K562 (cell line): Measurements from ENCODE around the gene FDX1. TPM values are rescaled to one million over a fixed set of nuclear protein-coding genes. Genes with fewer than 3 reads are reported as not detected.
"Not testable (repeated sequence)": the region's sequence is repeated elsewhere in the genome, so short reads cannot be mapped to it uniquely, and the experiment has no call there.

ENCODE experiments used
- ATAC-seq: fragments of 200-7000 bp; cut with Tn5 transposase; 3 replicates; pipeline ENCODE4 v1.9.1; 2020; ENCODE audit warnings: moderate library complexity
- BruUV-seq: library from RNA; stranded (reverse); fragments of 400-500 nt; replicated peaks from 2 replicates; lab custom pipeline; 2021; lab: Mats Ljungman, UMichigan
- CTCF ChIA-PET: fragments of 300-600 bp; formaldehyde crosslinking; extraction: SDS; loops from one replicate; lab custom pipeline; 2021; ENCODE audit warnings: low intra/inter-chr PET ratio; lab: Yijun Ruan, JAX
- POLR2A ChIA-PET: fragments of 300-600, 350-650 bp; sonication (Branson Sonifier 250); formaldehyde crosslinking; extraction: SDS; loops from one replicate; lab custom pipeline; 2021; ENCODE audit warnings: antibody characterized with exemption, inconsistent platforms; lab: Yijun Ruan, JAX
- DNase-seq, 4 experiments: peaks; one replicate each; pipeline versions ENCODE4 v3.0.0 to v3.0.0-alpha.2; 2011 to 2018; ENCODE audit warnings: low spot score in 3 of 4, mixed read lengths in 3 of 4; ENCODE audit errors: extremely low read depth in 1 of 4
- FAIRE-seq: peaks from 2 replicates; lab custom pipeline; 2011; peaks lifted over from hg19 to GRCh38; lab: Jason Lieb, UNC
- H2AFZ ChIP-seq: 2 replicates; pipeline ENCODE4 v1.6.0; 2011; ENCODE audit warnings: low read depth, low read length, control low read depth, inconsistent platforms
- H3K27ac ChIP-seq: fragments of 200-600 bp; 3 replicates; pipeline ENCODE4 v1.8.0; 2011; ENCODE audit warnings: low read depth, mild to moderate bottlenecking, control low read depth, inconsistent platforms, low read length, moderate library complexity, mixed read lengths; ENCODE audit errors: extremely low read depth
- H3K27me3 ChIP-seq, 2 experiments: fragments of 300-600 bp in 1 of 2; 2 replicates in 1 of 2; 3 replicates in 1 of 2; pipeline versions ENCODE4 v1.6.0 to v1.8.0; 2011; ENCODE audit warnings: inconsistent platforms in 2 of 2, low read length in 2 of 2, mild to moderate bottlenecking in 1 of 2, mixed read lengths in 1 of 2, moderate library complexity in 1 of 2; ENCODE audit not compliant: control insufficient read depth in 2 of 2, insufficient read depth in 2 of 2
- H3K36me3 ChIP-seq: fragments of 300-600 bp; 3 replicates; pipeline ENCODE4 v1.8.0; 2011; ENCODE audit warnings: mild to moderate bottlenecking, low read length, inconsistent platforms; ENCODE audit not compliant: control insufficient read depth, insufficient read depth
- H3K4me1 ChIP-seq, 2 experiments: fragments of 200-600 bp in 1 of 2; replicated peaks in 1 of 2; 2 replicates in 1 of 2; 3 replicates in 1 of 2; pipeline versions ENCODE4 v1.5.1 to v1.8.0; 2011; ENCODE audit warnings: inconsistent platforms in 2 of 2, low read length in 2 of 2, mild to moderate bottlenecking in 1 of 2, mixed read lengths in 1 of 2, moderate library complexity in 1 of 2; ENCODE audit not compliant: control insufficient read depth in 2 of 2, insufficient read depth in 2 of 2
- H3K4me2 ChIP-seq: 2 replicates; pipeline ENCODE4 v1.6.1; 2011; ENCODE audit warnings: low read length, control low read depth, inconsistent platforms, mixed read lengths; ENCODE audit not compliant: insufficient read depth
- H3K4me3 ChIP-seq: fragments of 200-600 bp; sonication (generic), shearing (Covaris generic); 2 replicates; pipeline ENCODE4 v1.5.1; 2016; ENCODE audit warnings: control low read depth, inconsistent platforms
- H3K79me2 ChIP-seq: fragments of 200-600 bp; 3 replicates; pipeline ENCODE4 v1.8.0; 2011; ENCODE audit warnings: low read length, inconsistent platforms; ENCODE audit not compliant: control insufficient read depth, insufficient read depth
- H3K9ac ChIP-seq, 2 experiments: 2 replicates each; pipeline versions ENCODE4 v1.6.0 to v1.6.1; 2011; ENCODE audit warnings: low read depth in 2 of 2, low read length in 2 of 2, control low read depth in 1 of 2, inconsistent platforms in 1 of 2, mild to moderate bottlenecking in 1 of 2, mixed read lengths in 1 of 2; ENCODE audit not compliant: insufficient read depth in 1 of 2
- H3K9me1 ChIP-seq: one replicate; pipeline ENCODE4 v1.6.0; 2011; ENCODE audit warnings: inconsistent platforms, mild to moderate bottlenecking, low read length, moderate library complexity; ENCODE audit not compliant: control insufficient read depth, insufficient read depth
- H3K9me3 ChIP-seq: replicated peaks from 2 replicates; pipeline ENCODE4 v1.5.1; 2011; ENCODE audit warnings: low read depth, low read length, inconsistent platforms; ENCODE audit not compliant: control insufficient read depth, insufficient read depth
- H4K20me1 ChIP-seq: replicated peaks from 2 replicates; pipeline ENCODE4 v1.6.1; 2011; ENCODE audit warnings: low read length, inconsistent platforms, mixed read lengths; ENCODE audit not compliant: control insufficient read depth, insufficient read depth
- CBX3 ChIP-seq, 2 experiments: IDR thresholded peaks; 1 replicate in 1 of 2; 2 replicates in 1 of 2; pipeline ENCODE4 v1.6.1; 2012; ENCODE audit warnings: inconsistent platforms in 2 of 2, low read length in 2 of 2, borderline replicate concordance in 1 of 2, control low read depth in 1 of 2
- CBX5 ChIP-seq: IDR thresholded peaks from 2 replicates; pipeline ENCODE4 v1.6.1; 2014; ENCODE audit warnings: low read depth, borderline replicate concordance
- TAF1 ChIP-seq: IDR thresholded peaks from 2 replicates; pipeline ENCODE4 v1.6.1; 2011; ENCODE audit warnings: mild to moderate bottlenecking, low read length, moderate library complexity; ENCODE audit not compliant: insufficient read depth, control insufficient read depth, severe bottlenecking; ENCODE audit errors: extremely low read depth
- TRIM28 ChIP-seq: fragments of 450-650 bp; IDR thresholded peaks from 2 replicates; pipeline ENCODE4 v1.6.1; 2017
- ZNF75A ChIP-seq: fragments of 450-650 bp; formaldehyde crosslinking; IDR thresholded peaks from 2 replicates; pipeline ENCODE4 v1.4.0; 2020; ENCODE audit warnings: mild to moderate bottlenecking
- WGBS: fragments of 100-300 bp; shearing (Covaris generic); methylation state at CpG from one replicate; pipeline ENCODE4 v1.1.6; 2016; ENCODE audit warnings: low coverage, mixed read lengths; ENCODE audit not compliant: insufficient coverage; ENCODE audit errors: missing lambda C conversion rate; 5-methylcytosine and 5-hydroxymethylcytosine counted together
- in situ Hi-C: fragments of 300-500 bp; cut with MboI; formaldehyde crosslinking; loops from 4 replicates; pipeline ENCODE4 v1.15.0; 2018; ENCODE audit warnings: inconsistent platforms, mixed read lengths
- intact Hi-C: fragments of 100-400 bp; cut with micrococcal nuclease; formaldehyde crosslinking; loops from 2 replicates; pipeline ENCODE4 v1.14.2; 2022
- polyA plus RNA-seq, 8 experiments: library from polyadenylated mRNA; depleted of rRNA in 4 of 8; stranded (reverse) in 5 of 8; unstranded in 3 of 8; fragments of >200 nt; fragmentation: Nextera tagmentation in 2 of 8; fragmentation: Illumina TruSeq in 1 of 8; extraction: Ambion mirVana in 2 of 8; extraction: Trizol in 1 of 8; gene quantifications; 2 replicates each; pipeline versions ENCODE4 v1.2.1 to v1.2.3, GENCODE V29; 2011 to 2014; ENCODE audit warnings: inconsistent platforms in 1 of 8, missing spikeins in 1 of 8
- total RNA-seq, 7 experiments: library from RNA; depleted of rRNA in 6 of 7; stranded (reverse); fragments of >200 nt in 6 of 7; fragmentation: Illumina TruSeq in 2 of 7; extraction: Trizol in 2 of 7; gene quantifications; 2 replicates each; pipeline versions ENCODE4 v1.2.1 to v1.2.3, GENCODE V29; 2011 to 2021; ENCODE audit warnings: low replicate concordance in 1 of 7
- TF ChIP-seq, protein P1 (sequence below): fragments of 250-450 bp; sonication (Bioruptor Pico); IDR thresholded peaks from 2 replicates; pipeline ENCODE4 v1.5.0; 2020; ENCODE audit warnings: mild to moderate bottlenecking

The FDX1 gene
- total and polyA plus RNA-seq, 9 of the 15 experiments (the other 6 are each of a cell fraction or from before 2014, with no cell fraction given), result 6.4 to 14.3 (median 11.4) TPM

DNA sequence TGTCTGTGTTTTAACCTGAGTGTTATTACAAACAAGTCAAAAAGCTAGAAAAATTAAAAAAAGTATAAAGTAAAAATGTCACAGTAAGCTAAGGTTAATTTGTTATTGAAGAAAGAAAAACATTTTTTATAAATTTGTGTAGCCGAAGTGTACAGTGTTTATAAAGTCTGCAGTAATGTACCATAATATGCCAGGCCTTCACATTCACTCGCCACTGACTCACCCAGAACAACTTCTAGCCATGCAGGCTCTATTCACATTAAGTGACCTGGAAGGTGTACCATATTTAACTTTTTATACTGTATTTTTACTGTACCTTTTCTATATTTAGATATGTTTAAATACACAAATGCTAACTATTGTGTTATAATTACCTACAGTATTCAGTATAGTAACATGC, 14.7 kb upstream of the FDX1 start (continued):
- TF ChIP-seq, protein P1, sequence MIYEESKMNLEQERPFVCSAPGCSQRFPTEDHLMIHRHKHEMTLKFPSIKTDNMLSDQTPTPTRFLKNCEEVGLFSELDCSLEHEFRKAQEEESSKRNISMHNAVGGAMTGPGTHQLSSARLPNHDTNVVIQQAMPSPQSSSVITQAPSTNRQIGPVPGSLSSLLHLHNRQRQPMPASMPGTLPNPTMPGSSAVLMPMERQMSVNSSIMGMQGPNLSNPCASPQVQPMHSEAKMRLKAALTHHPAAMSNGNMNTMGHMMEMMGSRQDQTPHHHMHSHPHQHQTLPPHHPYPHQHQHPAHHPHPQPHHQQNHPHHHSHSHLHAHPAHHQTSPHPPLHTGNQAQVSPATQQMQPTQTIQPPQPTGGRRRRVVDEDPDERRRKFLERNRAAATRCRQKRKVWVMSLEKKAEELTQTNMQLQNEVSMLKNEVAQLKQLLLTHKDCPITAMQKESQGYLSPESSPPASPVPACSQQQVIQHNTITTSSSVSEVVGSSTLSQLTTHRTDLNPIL, result no peak
- TF ChIP-seq TAF1 (no peak), ZNF75A (CRISPR knock-in tag) (no peak)

DNA sequence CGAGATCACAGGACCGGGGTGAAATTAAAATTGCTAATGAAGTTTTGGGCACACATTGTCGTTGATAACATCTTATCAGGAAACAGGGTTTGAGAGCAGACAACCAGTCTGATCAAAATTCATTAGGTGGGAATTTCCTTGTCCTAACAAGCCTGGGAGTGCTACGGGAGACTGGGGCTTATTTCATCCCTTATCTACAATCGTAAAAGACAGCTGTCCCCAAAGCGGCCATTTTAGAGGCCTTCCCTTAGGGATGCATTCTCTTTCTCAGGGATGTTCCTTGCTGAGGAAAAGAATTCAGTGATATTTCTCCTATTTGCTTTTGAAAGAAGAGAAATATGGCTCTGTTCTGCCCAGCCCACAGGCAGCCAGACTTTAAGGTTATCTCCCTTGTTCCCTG, 8.1 kb upstream of the FDX1 start:
- 0 out of 2 replicates have a peak, but pooled peaks have one; percentile 48 for TF ChIP-seq TRIM28
- peak in 1 of 2 experiments; percentile 67; a peak in 1 of 3 replicates for TF ChIP-seq CBX3 (IDR thresholded peaks at IDR 0.05; ENCODE audit: borderline replicate concordance in 1 of 2, low read length in 2 of 2)
- TF ChIP-seq CBX5, result peak; percentile 65; the same call in 1 of the 2 replicates

More for the DNA sequence above, 8.1 kb upstream of the FDX1 start:
- H3K9ac ChIP-seq, H3K9me1 ChIP-seq, H3K27me3 ChIP-seq, H3K79me2 ChIP-seq, H2AFZ ChIP-seq, CTCF ChIA-PET, DNase-seq, H3K4me1 ChIP-seq, H3K9me3 ChIP-seq, H4K20me1 ChIP-seq, H3K27ac ChIP-seq, FAIRE-seq, BruUV-seq, H3K4me3 ChIP-seq, ATAC-seq, intact Hi-C loops, H3K4me2 ChIP-seq, POLR2A ChIA-PET, in situ Hi-C loops, H3K36me3 ChIP-seq: not testable (repeated sequence)
- 18% methylated on average over 6 of the region's 6 CpGs for WGBS
